ENCODE data around the gene EPB41.
A peak's percentile ranks its signal among the peaks of the same experiment; 100 is the strongest.

The EPB41 gene

DNA sequence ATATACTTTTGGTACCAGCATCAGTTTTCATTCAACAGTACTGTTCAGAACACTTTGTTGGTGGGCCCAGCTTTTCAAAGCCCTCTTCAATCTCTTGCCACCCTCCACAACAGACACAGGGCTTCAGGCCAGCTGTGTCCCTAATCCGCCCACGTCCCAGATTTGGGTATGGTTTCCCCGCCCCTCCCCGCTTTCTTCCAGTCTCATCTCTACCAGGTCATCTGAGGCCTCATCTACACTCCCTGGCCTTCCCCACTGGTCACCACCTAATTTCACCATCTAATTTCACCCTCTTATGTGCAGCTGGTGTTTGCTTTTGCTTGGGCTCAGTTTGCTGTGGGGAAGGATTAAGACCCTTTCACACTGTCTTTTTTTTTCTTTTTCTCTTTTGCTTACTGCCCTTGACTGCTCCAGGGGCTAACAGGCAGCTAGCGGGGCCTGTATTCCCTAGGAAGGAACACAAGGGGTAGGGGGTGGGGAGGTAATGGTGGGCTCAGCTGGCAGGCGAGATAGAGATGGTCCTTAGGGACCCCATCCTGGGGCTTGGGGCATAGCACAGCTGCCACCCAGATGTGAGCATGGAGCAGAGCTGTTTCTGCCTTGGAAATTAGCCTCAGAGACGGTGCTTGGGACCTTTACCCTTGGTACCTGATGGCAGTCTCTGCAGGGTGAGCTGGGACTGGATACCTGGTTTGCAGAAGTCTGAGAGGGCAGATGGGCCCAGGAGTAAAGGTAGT is 3.8 kb upstream of the EPB41 start:
- H3K4me1 ChIP-seq (ENCODE audit: control insufficient read depth, low read depth, low read length), result peaks cover 2% of the 10 kb centered on the region
- no peak overlapping the region for H3K9ac ChIP-seq (ENCODE audit: low read length)
- no peak overlapping the region for H3K4ac ChIP-seq (ENCODE audit: low read depth, low read length)
- peak overlapping the region; percentile 5 for H3K56ac ChIP-seq (ENCODE audit: low read length)
- H3K18ac ChIP-seq (ENCODE audit: low read length), result no peak overlapping the region
- no peak overlapping the region for H2BK120ac ChIP-seq (ENCODE audit: low read depth, low read length)
- no peak overlapping the region for H3K23ac ChIP-seq (ENCODE audit: low read length)
- no peak for DNase-seq
- no peaks in the 10 kb centered on the region for H3K79me1 ChIP-seq (ENCODE audit: low read length)
- H3K36me3 ChIP-seq (ENCODE audit: control insufficient read depth, insufficient read depth, low read length), result no peaks in the 10 kb centered on the region
- H2BK5ac ChIP-seq (ENCODE audit: low read length), result no peak overlapping the region
- no peak overlapping the region for H2AK5ac ChIP-seq (ENCODE audit: low read length)
- no peaks in the 10 kb centered on the region for H3K27me3 ChIP-seq (ENCODE audit: insufficient read depth, low read length, poor library complexity)
- no CpG with 5 or more reads among the region's 7 CpGs for WGBS (ENCODE audit: extremely low coverage, insufficient coverage, low lambda C conversion rate)
- no peak overlapping the region for H3K27ac ChIP-seq (ENCODE audit: low read depth, low read length)
- H2BK15ac ChIP-seq (replicated peaks; ENCODE audit: low read depth), result no peak overlapping the region
- no peak overlapping the region for H4K8ac ChIP-seq (ENCODE audit: low read depth, low read length)
- no peaks in the 10 kb centered on the region for H3K79me2 ChIP-seq (ENCODE audit: control insufficient read depth, insufficient read depth, low read length)
- no peak overlapping the region for H4K5ac ChIP-seq (ENCODE audit: low read length)
- no peak overlapping the region for H3K4me3 ChIP-seq (ENCODE audit: low read length)
- no peak overlapping the region for H3K4me2 ChIP-seq (ENCODE audit: low read length)

- H2BK5ac ChIP-seq (ENCODE audit: low read length), result no peak overlapping the region
- DNase-seq, result no peak
- no CpG with 5 or more reads among the region's 10 CpGs for WGBS (ENCODE audit: extremely low coverage, insufficient coverage, low lambda C conversion rate)
- H3K18ac ChIP-seq (ENCODE audit: low read length), result no peak overlapping the region
- H2BK15ac ChIP-seq (replicated peaks; ENCODE audit: low read depth), result no peak overlapping the region
- no peak overlapping the region for H3K27ac ChIP-seq (ENCODE audit: low read depth, low read length)
- H3K4me3 ChIP-seq (ENCODE audit: low read length), result peak overlapping the region; percentile 39
- peak overlapping the region; percentile 95 for H3K56ac ChIP-seq (ENCODE audit: low read length)
- H3K4ac ChIP-seq (ENCODE audit: low read depth, low read length), result no peak overlapping the region
- H3K79me1 ChIP-seq (ENCODE audit: low read length), result no peaks in the 10 kb centered on the region
- no peak overlapping the region for H3K23ac ChIP-seq (ENCODE audit: low read length)
- H4K5ac ChIP-seq (ENCODE audit: low read length), result peak overlapping the region; percentile 99
- H3K9ac ChIP-seq (ENCODE audit: low read length), result peak overlapping the region; percentile 75
- peak overlapping the region; percentile 73 for H3K4me2 ChIP-seq (ENCODE audit: low read length)
- peaks cover 2% of the 10 kb centered on the region for H3K4me1 ChIP-seq (ENCODE audit: control insufficient read depth, low read depth, low read length)
- no peak overlapping the region for H4K8ac ChIP-seq (ENCODE audit: low read depth, low read length)
- no peaks in the 10 kb centered on the region for H3K79me2 ChIP-seq (ENCODE audit: control insufficient read depth, insufficient read depth, low read length)
- H3K36me3 ChIP-seq (ENCODE audit: control insufficient read depth, insufficient read depth, low read length), result no peaks in the 10 kb centered on the region
- H2BK120ac ChIP-seq (ENCODE audit: low read depth, low read length), result no peak overlapping the region
- H2AK5ac ChIP-seq (ENCODE audit: low read length), result no peak overlapping the region
- H3K27me3 ChIP-seq (ENCODE audit: insufficient read depth, low read length, poor library complexity), result no peaks in the 10 kb centered on the region
These were observed 562 bp upstream of the EPB41 start for GRCh38 chr1:28913786-28914227.

DNA sequence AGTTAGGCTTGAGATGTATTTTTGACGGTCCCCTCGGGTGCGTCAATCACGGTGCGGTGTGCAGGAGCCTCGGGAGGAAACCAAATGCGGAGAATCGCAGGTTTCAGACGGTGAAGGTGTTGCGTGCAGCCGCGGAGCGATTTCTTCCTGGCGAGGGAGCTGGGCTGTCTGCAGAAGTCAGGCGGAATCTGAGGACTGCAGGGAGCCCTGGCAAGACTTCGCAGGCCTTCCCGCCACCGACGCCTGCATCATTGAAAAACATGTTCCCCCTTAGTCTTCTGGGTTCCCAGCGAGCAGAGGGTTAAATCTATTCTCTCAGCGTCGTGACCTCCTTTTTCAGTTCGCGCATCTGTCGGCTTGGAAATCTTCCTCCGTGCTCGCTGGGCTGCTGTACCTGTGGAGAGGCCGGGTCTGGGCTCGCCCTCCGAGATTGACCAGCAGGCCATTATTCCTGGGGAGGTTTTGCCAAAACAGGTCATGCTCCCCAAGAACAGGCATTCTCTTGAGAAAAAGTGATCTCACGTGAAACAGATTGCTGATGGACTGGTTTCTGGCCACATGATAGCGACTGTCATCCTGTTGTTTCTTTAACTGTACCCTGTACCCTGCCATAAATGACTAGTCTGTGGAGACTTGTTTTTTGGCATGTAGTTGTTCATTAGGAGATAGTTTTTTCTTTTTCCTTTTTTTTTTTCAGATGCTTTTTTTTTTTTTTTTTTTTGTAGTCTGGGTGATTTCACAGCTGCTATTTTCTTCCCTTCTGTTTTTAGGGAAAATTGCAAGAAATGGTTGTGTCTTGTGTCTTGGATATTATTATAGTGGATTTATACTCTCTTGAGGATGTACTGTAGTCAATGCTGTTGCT is 894 bp downstream of the EPB41 start:
- peak; percentile 82 for DNase-seq
- H3K27ac ChIP-seq (ENCODE audit: low read depth, low read length), result peak overlapping the region; percentile 84
- no peak overlapping the region for H4K5ac ChIP-seq (ENCODE audit: low read length)
- H3K4me2 ChIP-seq (ENCODE audit: low read length), result peak overlapping the region; percentile 50
- H3K23ac ChIP-seq (ENCODE audit: low read length), result peak overlapping the region; percentile 7
- H3K4ac ChIP-seq (ENCODE audit: low read depth, low read length), result no peak overlapping the region
- H3K4me1 ChIP-seq (ENCODE audit: control insufficient read depth, low read depth, low read length), result peaks cover 2% of the 10 kb centered on the region
- peak overlapping the region; percentile 70 for H3K9ac ChIP-seq (ENCODE audit: low read length)
- no peaks in the 10 kb centered on the region for H3K79me2 ChIP-seq (ENCODE audit: control insufficient read depth, insufficient read depth, low read length)
- H4K8ac ChIP-seq (ENCODE audit: low read depth, low read length), result no peak overlapping the region
- H3K79me1 ChIP-seq (ENCODE audit: low read length), result no peaks in the 10 kb centered on the region
- no peak overlapping the region for H2AK5ac ChIP-seq (ENCODE audit: low read length)
- H3K18ac ChIP-seq (ENCODE audit: low read length), result peak overlapping the region; percentile 71
- no peak overlapping the region for H2BK120ac ChIP-seq (ENCODE audit: low read depth, low read length)
- H3K36me3 ChIP-seq (ENCODE audit: control insufficient read depth, insufficient read depth, low read length), result no peaks in the 10 kb centered on the region
- no CpG with 5 or more reads among the region's 32 CpGs for WGBS (ENCODE audit: extremely low coverage, insufficient coverage, low lambda C conversion rate)
- H3K4me3 ChIP-seq (ENCODE audit: low read length), result peak overlapping the region; percentile 77
- no peak overlapping the region for H2BK5ac ChIP-seq (ENCODE audit: low read length)
- H3K27me3 ChIP-seq (ENCODE audit: insufficient read depth, low read length, poor library complexity), result no peaks in the 10 kb centered on the region
- H3K56ac ChIP-seq (ENCODE audit: low read length), result peak overlapping the region; percentile 91
- no peak overlapping the region for H2BK15ac ChIP-seq (replicated peaks; ENCODE audit: low read depth)

- Histone ChIP-seq H4K8ac (ENCODE audit: low read depth, low read length) (no peak overlapping the region), H3K4me2 (ENCODE audit: low read length) (no peak overlapping the region), H2BK5ac (ENCODE audit: low read length) (no peak overlapping the region), H3K23ac (ENCODE audit: low read length) (no peak overlapping the region), H3K4me3 (ENCODE audit: low read length) (no peak overlapping the region), H3K27me3 (ENCODE audit: insufficient read depth, low read length, poor library complexity) (no peaks in the 10 kb centered on the region), H2BK15ac (replicated peaks; ENCODE audit: low read depth) (no peak overlapping the region), H3K79me1 (ENCODE audit: low read length) (no peaks in the 10 kb centered on the region), H2AK5ac (ENCODE audit: low read length) (no peak overlapping the region), H3K4ac (ENCODE audit: low read depth, low read length) (no peak overlapping the region), H4K5ac (ENCODE audit: low read length) (no peak overlapping the region), H3K4me1 (ENCODE audit: control insufficient read depth, low read depth, low read length) (peaks cover 2% of the 10 kb centered on the region), H3K56ac (ENCODE audit: low read length) (no peak overlapping the region), H3K79me2 (ENCODE audit: control insufficient read depth, insufficient read depth, low read length) (no peaks in the 10 kb centered on the region), H3K9ac (ENCODE audit: low read length) (no peak overlapping the region), H3K36me3 (ENCODE audit: control insufficient read depth, insufficient read depth, low read length) (no peaks in the 10 kb centered on the region), H3K18ac (ENCODE audit: low read length) (no peak overlapping the region), H3K27ac (ENCODE audit: low read depth, low read length) (no peak overlapping the region), H2BK120ac (ENCODE audit: low read depth, low read length) (no peak overlapping the region)
- WGBS (ENCODE audit: extremely low coverage, insufficient coverage, low lambda C conversion rate), result no CpG with 5 or more reads among the region's 2 CpGs
- no peak for DNase-seq
These were observed 3.4 kb downstream of the EPB41 start for GRCh38 chr1:28917757-28918118.

DNA sequence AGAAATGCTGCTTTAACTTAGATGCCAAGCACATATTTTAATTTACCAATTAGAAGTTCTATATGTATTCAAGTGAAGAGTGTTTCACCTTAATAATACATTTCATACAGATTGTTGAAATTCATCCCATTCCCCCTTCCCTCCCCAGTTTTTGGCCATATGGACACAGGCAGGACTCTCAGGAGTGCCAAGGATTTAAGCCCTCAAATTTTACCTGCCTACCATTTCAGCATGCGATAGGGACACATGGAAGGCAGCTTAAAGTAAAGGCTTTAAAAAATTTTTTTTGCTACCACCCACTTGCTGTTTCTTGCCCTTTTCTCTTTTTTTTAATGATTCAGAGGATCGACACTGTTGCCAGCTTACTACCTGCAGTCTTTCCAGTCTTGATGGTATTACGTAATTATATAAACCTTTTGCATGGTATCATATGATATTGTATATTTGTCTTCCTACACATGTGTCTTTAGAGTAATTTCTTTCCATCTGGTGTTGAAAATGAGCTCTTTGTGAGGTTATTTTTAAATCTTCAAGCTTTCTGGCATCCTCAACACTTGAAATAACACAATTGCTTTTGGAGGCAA is 7.0 kb downstream of the EPB41 start:
- no peak overlapping the region for H3K4ac ChIP-seq (ENCODE audit: low read depth, low read length)
- no CpG with 5 or more reads among the region's 3 CpGs for WGBS (ENCODE audit: extremely low coverage, insufficient coverage, low lambda C conversion rate)

More for the DNA sequence above, 7.0 kb downstream of the EPB41 start:
- no peak overlapping the region for H2BK5ac ChIP-seq (ENCODE audit: low read length)
- H2BK120ac ChIP-seq (ENCODE audit: low read depth, low read length), result no peak overlapping the region
- H3K4me2 ChIP-seq (ENCODE audit: low read length), result no peak overlapping the region
- H3K79me2 ChIP-seq (ENCODE audit: control insufficient read depth, insufficient read depth, low read length), result no peaks in the 10 kb centered on the region
- H4K5ac ChIP-seq (ENCODE audit: low read length), result no peak overlapping the region
- H3K9ac ChIP-seq (ENCODE audit: low read length), result no peak overlapping the region
- H3K23ac ChIP-seq (ENCODE audit: low read length), result no peak overlapping the region
- no peak for DNase-seq
- H3K27me3 ChIP-seq (ENCODE audit: insufficient read depth, low read length, poor library complexity), result no peaks in the 10 kb centered on the region
- H3K27ac ChIP-seq (ENCODE audit: low read depth, low read length), result no peak overlapping the region
- H2AK5ac ChIP-seq (ENCODE audit: low read length), result no peak overlapping the region
- H3K4me1 ChIP-seq (ENCODE audit: control insufficient read depth, low read depth, low read length), result no peaks in the 10 kb centered on the region
- no peak overlapping the region for H2BK15ac ChIP-seq (replicated peaks; ENCODE audit: low read depth)
- no peak overlapping the region for H3K4me3 ChIP-seq (ENCODE audit: low read length)
- H3K56ac ChIP-seq (ENCODE audit: low read length), result no peak overlapping the region
- H3K36me3 ChIP-seq (ENCODE audit: control insufficient read depth, insufficient read depth, low read length), result no peaks in the 10 kb centered on the region
- no peak overlapping the region for H4K8ac ChIP-seq (ENCODE audit: low read depth, low read length)
- peaks cover 1% of the 10 kb centered on the region for H3K79me1 ChIP-seq (ENCODE audit: low read length)
- H3K18ac ChIP-seq (ENCODE audit: low read length), result no peak overlapping the region
